Lung (tissue), 12 donors: ENCODE results near the gene ANTXR1. TPM values are rescaled to one million over a fixed set of nuclear protein-coding genes. Genes with fewer than 3 reads are reported as not detected.

Source experiments
- ATAC-seq: fragments of 200-7000 bp; cut with Tn5 transposase; one replicate; pipeline ENCODE4 v1.9.1; 2020; ENCODE audit warnings: moderate number of reproducible peaks; ENCODE audit not compliant: insufficient read depth, low FRiP score
- DNase-seq, 3 donors: peaks; one replicate each; pipeline ENCODE4 v3.0.0-alpha.2; 2013 to 2017
- H3K27ac ChIP-seq, 2 donors: one replicate each; pipeline ENCODE4 v1.5.1; 2013; ENCODE audit warnings: mild to moderate bottlenecking in 2 of 2, moderate library complexity in 2 of 2, control low read depth in 1 of 2, inconsistent platforms in 1 of 2, low read depth in 1 of 2, low read length in 1 of 2
- H3K27me3 ChIP-seq, 3 donors: one replicate each; pipeline ENCODE4 v1.5.1; 2013; ENCODE audit warnings: low read length in 2 of 3; ENCODE audit not compliant: control insufficient read depth in 3 of 3, insufficient read depth in 3 of 3
- H3K36me3 ChIP-seq, 4 donors: one replicate each; pipeline ENCODE4 v1.5.1; 2013; ENCODE audit warnings: low read length in 4 of 4, mild to moderate bottlenecking in 1 of 4, moderate library complexity in 1 of 4; ENCODE audit not compliant: control insufficient read depth in 4 of 4, insufficient read depth in 4 of 4
- H3K4me1 ChIP-seq, 5 donors: one replicate each; pipeline ENCODE4 v1.5.1; 2013; ENCODE audit warnings: low read length in 5 of 5, mild to moderate bottlenecking in 2 of 5, moderate library complexity in 1 of 5; ENCODE audit not compliant: control insufficient read depth in 5 of 5, insufficient read depth in 5 of 5
- H3K4me3 ChIP-seq: one replicate; pipeline ENCODE4 v1.5.1; 2013; ENCODE audit warnings: mild to moderate bottlenecking, control low read depth, moderate library complexity
- H3K9ac ChIP-seq, 2 donors: one replicate each; pipeline ENCODE4 v1.5.1; 2013; ENCODE audit warnings: low read length in 2 of 2, control low read depth in 1 of 2; ENCODE audit not compliant: insufficient read depth in 1 of 2
- H3K9me3 ChIP-seq, 4 donors: one replicate each; pipeline ENCODE4 v1.5.1; 2013; ENCODE audit warnings: low read length in 3 of 4, mild to moderate bottlenecking in 1 of 4, moderate library complexity in 1 of 4; ENCODE audit not compliant: control insufficient read depth in 4 of 4, insufficient read depth in 3 of 4
- CTCF ChIP-seq: IDR thresholded peaks from 2 replicates; pipeline ENCODE4 v1.5.1; 2012; ENCODE audit warnings: mild to moderate bottlenecking; ENCODE audit errors: control extremely low read depth, extremely low read depth
- WGBS, 2 donors: extraction: QIAGEN DNeasy Blood & Tissue Kit; methylation state at CpG; one replicate each; pipeline ENCODE4 v1.1.7; 2013; 5-methylcytosine and 5-hydroxymethylcytosine counted together
- polyA plus RNA-seq, 2 donors: library from polyadenylated mRNA; stranded (reverse); fragments of 200-250 nt; gene quantifications; one replicate each; pipeline ENCODE4 v1.2.1, GENCODE V29; 2013
- total RNA-seq, 2 donors: library from RNA; depleted of rRNA in 1 of 2; stranded (reverse); fragments of >200 nt in 1 of 2; gene quantifications; one replicate each; pipeline ENCODE4 v1.2.1, GENCODE V29; 2014 to 2021
- donor health status: control.
- donor health status: control.
- donor health status: Bipolar disorder and iron deficiency.
- donor health status: healthy.
- donor health status: DM: yes; HTN: yes; CAD: no.

ANTXR1 gene
- total and polyA plus RNA-seq, 4 donors, result 13.4 to 81.0 (median 34.8) TPM

GRCh38 chr2:69213201-69213600, 200.2 kb downstream of the ANTXR1 start:
- ATAC-seq, result no peak
- no peaks in the 10 kb centered on the region for H3K9me3 ChIP-seq
- DNase-seq, result peak in 2 of 3 donors; percentile 65 to 72
- H3K27ac ChIP-seq, result peak overlapping the region in 1 of 2 donors; percentile 17
- peaks cover 0 to 11% (median 2%) of the 10 kb centered on the region in 4 donors for H3K36me3 ChIP-seq
- no peak overlapping the region for H3K4me3 ChIP-seq
- WGBS, 2 donors, result 52 to 68% methylated on average over 4 of the region's 4 CpGs
- no peak for TF ChIP-seq CTCF
- no peak overlapping the region for H3K9ac ChIP-seq
- no peaks in the 10 kb centered on the region for H3K27me3 ChIP-seq
- peaks cover 11 to 51% (median 15%) of the 10 kb centered on the region in 5 donors for H3K4me1 ChIP-seq

- ATAC-seq (no peak), DNase-seq (no peak)
- Histone ChIP-seq H3K4me3 (no peak overlapping the region), H3K4me1 (peaks cover 11 to 51% (median 15%) of the 10 kb centered on the region in 5 donors), H3K9me3 (no peaks in the 10 kb centered on the region), H3K36me3 (peaks cover 0 to 14% (median 2%) of the 10 kb centered on the region in 4 donors), H3K27me3 (no peaks in the 10 kb centered on the region), H3K9ac (no peak overlapping the region), H3K27ac (peak overlapping the region in 1 of 2 donors; percentile 55)
- 83 to 94% methylated on average over 4 of the region's 4 CpGs for WGBS, 2 donors
- TF ChIP-seq CTCF, result no peak
These were observed 200.8 kb downstream of the ANTXR1 start for GRCh38 chr2:69213782-69214181.

GRCh38 chr2:69214898-69215297, 201.9 kb downstream of the ANTXR1 start:
- H3K27me3 ChIP-seq, result no peaks in the 10 kb centered on the region
- peaks cover 11 to 51% (median 15%) of the 10 kb centered on the region in 5 donors for H3K4me1 ChIP-seq
- H3K9ac ChIP-seq, result no peak overlapping the region
- no peaks in the 10 kb centered on the region for H3K9me3 ChIP-seq
- H3K4me3 ChIP-seq, result no peak overlapping the region
- peak overlapping the region in 1 of 2 donors; percentile 63 for H3K27ac ChIP-seq
- WGBS, 2 donors, result 27 to 50% methylated on average over 5 of the region's 5 CpGs
- TF ChIP-seq CTCF, result no peak
- no peak for ATAC-seq
- peaks cover 0 to 14% (median under 1%) of the 10 kb centered on the region in 4 donors for H3K36me3 ChIP-seq
- peak; percentile 45 to 83 (median 68) for DNase-seq
